ENCODE measurements around the gene RENBP. TPM values are rescaled to one million over a fixed set of nuclear protein-coding genes. Genes with fewer than 3 reads are reported as not detected.
A peak's percentile ranks its signal among the peaks of the same experiment; 100 is the strongest.

Gene RENBP
- total RNA-seq, 1 donor from 2014 or later, result 20.2 TPM

GRCh38 chrX:153911798-153912197, 32.6 kb downstream of the RENBP start:
- ATAC-seq (ENCODE audit: low read depth), result no peak

GRCh38 chrX:153910446-153910845, 34.0 kb downstream of the RENBP start:
- no peak for TF ChIP-seq CTCF (IDR thresholded peaks at IDR 0.05)
- Mint-ChIP-seq H3K4me3 (no peak overlapping the region), H3K27me3 (no peaks in the 10 kb centered on the region), H3K27ac (no peak overlapping the region), H3K9me3 (no peaks in the 10 kb centered on the region), H3K36me3 (ENCODE audit: low read depth) (peaks cover 31% of the 10 kb centered on the region), H3K4me1 (no peaks in the 10 kb centered on the region)
- DNase-seq (no peak), ATAC-seq (ENCODE audit: low read depth) (no peak)
- ChIA-PET CTCF (interaction anchor here (1.1 kb wide), 1 partner anchor 37 kb away, joined by 3 read pairs; no protein-coding TSS in a partner anchor), POLR2A (interaction anchor here (0.6 to 1.5 kb wide), 4 partner anchors 13 to 953 kb away, joined by 3 to 7 read pairs (median 6); partner anchors contain the start of gene ARHGAP4)
- intact Hi-C loops (cut with micrococcal nuclease), result no loop called here

More at GRCh38 chrX:153911798-153912197, 32.6 kb downstream of the RENBP start:
- Mint-ChIP-seq H3K27me3 (no peaks in the 10 kb centered on the region), H3K4me1 (no peaks in the 10 kb centered on the region), H3K27ac (peak overlapping the region; percentile 12), H3K4me3 (no peak overlapping the region), H3K36me3 (ENCODE audit: low read depth) (peaks cover 40% of the 10 kb centered on the region), H3K9me3 (no peaks in the 10 kb centered on the region)
- no peak for TF ChIP-seq CTCF (IDR thresholded peaks at IDR 0.05)
- no peak for DNase-seq
- CTCF ChIA-PET, result no interaction called here
- intact Hi-C loops (cut with micrococcal nuclease), result no loop called here
- POLR2A ChIA-PET, result interaction anchor here (1.0 kb wide), 1 partner anchor 15 kb away, joined by 6 read pairs; the partner anchor contains the start of gene ARHGAP4

GRCh38 chrX:153909980-153910360, 34.5 kb downstream of the RENBP start:
- no peak overlapping the region for H3K27ac Mint-ChIP-seq
- H3K9me3 Mint-ChIP-seq, result no peaks in the 10 kb centered on the region
- TF ChIP-seq CTCF (IDR thresholded peaks at IDR 0.05), result no peak
- ATAC-seq (ENCODE audit: low read depth) (no peak), DNase-seq (no peak)
- no peaks in the 10 kb centered on the region for H3K27me3 Mint-ChIP-seq
- no peak overlapping the region for H3K4me3 Mint-ChIP-seq
- peaks cover 28% of the 10 kb centered on the region for H3K36me3 Mint-ChIP-seq (ENCODE audit: low read depth)
- ChIA-PET POLR2A (interaction anchor here (1.5 kb wide), 1 partner anchor 13 kb away, joined by 5 read pairs; no protein-coding TSS in a partner anchor), CTCF (no interaction called here)
- H3K4me1 Mint-ChIP-seq, result peaks cover 1% of the 10 kb centered on the region
- intact Hi-C loops (cut with micrococcal nuclease), result no loop called here

GRCh38 chrX:153909024-153909979, 35.1 kb downstream of the RENBP start:
- ChIA-PET POLR2A (interaction anchor here (1.0 to 1.2 kb wide), 2 partner anchors 14 to 16 kb away, joined by 3 read pairs; no protein-coding TSS in a partner anchor), CTCF (no interaction called here)
- intact Hi-C loops (cut with micrococcal nuclease), result no loop called here
- TF ChIP-seq CTCF (IDR thresholded peaks at IDR 0.05), result no peak
- DNase-seq (no peak), ATAC-seq (ENCODE audit: low read depth) (peak; percentile 56)
- peaks cover 22% of the 10 kb centered on the region for H3K36me3 Mint-ChIP-seq (ENCODE audit: low read depth)
- H3K4me3 Mint-ChIP-seq, result no peak overlapping the region
- H3K9me3 Mint-ChIP-seq, result no peaks in the 10 kb centered on the region
- no peaks in the 10 kb centered on the region for H3K27me3 Mint-ChIP-seq
- no peak overlapping the region for H3K27ac Mint-ChIP-seq
- peaks cover 5% of the 10 kb centered on the region for H3K4me1 Mint-ChIP-seq

- intact Hi-C loops (cut with micrococcal nuclease), result no loop called here
- ATAC-seq (ENCODE audit: low read depth), result no peak
- H3K27ac Mint-ChIP-seq, result no peak overlapping the region
- no peak for TF ChIP-seq CTCF (IDR thresholded peaks at IDR 0.05)
- no peaks in the 10 kb centered on the region for H3K27me3 Mint-ChIP-seq
- no peaks in the 10 kb centered on the region for H3K9me3 Mint-ChIP-seq
- DNase-seq, result no peak
- CTCF ChIA-PET, result no interaction called here
- peaks cover 15% of the 10 kb centered on the region for H3K4me1 Mint-ChIP-seq
- H3K36me3 Mint-ChIP-seq (ENCODE audit: low read depth), result peaks cover 18% of the 10 kb centered on the region
- H3K4me3 Mint-ChIP-seq, result no peak overlapping the region
- POLR2A ChIA-PET, result interaction anchor here (1.0 to 1.2 kb wide), 3 partner anchors 15 to 149 kb away, joined by 3 read pairs; no protein-coding TSS in a partner anchor
These were observed 36.1 kb downstream of the RENBP start for GRCh38 chrX:153908219-153908860.
